GM23248 (cell line): ENCODE results near the gene TAOK3. TPM values are rescaled to one million over a fixed set of nuclear protein-coding genes. Genes with fewer than 3 reads are reported as not detected.

Experiments
- DNase-seq: peaks from one replicate; pipeline ENCODE4 v3.0.0-alpha.2; 2015
- H2AFZ ChIP-seq: fragments of 200-600 bp; sonication (generic); 2 replicates; pipeline ENCODE4 v1.6.1; 2016; ENCODE audit warnings: antibody characterized with exemption
- H3F3A ChIP-seq: fragments of 200-600 bp; sonication (generic); 2 replicates; pipeline ENCODE4 v1.6.1; 2016; ENCODE audit warnings: mild to moderate bottlenecking, antibody characterized with exemption, mixed run types; ENCODE audit not compliant: insufficient read depth
- H3K27ac ChIP-seq: fragments of 200-600 bp; sonication (generic); 2 replicates; pipeline ENCODE4 v1.5.1; 2016; ENCODE audit warnings: mild to moderate bottlenecking
- H3K27me3 ChIP-seq: fragments of 200-600 bp; sonication (generic); replicated peaks from 2 replicates; pipeline ENCODE4 v1.6.1; 2016; ENCODE audit warnings: mild to moderate bottlenecking; ENCODE audit not compliant: insufficient read depth
- H3K36me3 ChIP-seq: fragments of 200-600 bp; sonication (generic); 2 replicates; pipeline ENCODE4 v1.6.1; 2016; ENCODE audit warnings: low read depth, mild to moderate bottlenecking
- H3K4me1 ChIP-seq: fragments of 200-600 bp; sonication (generic); 2 replicates; pipeline ENCODE4 v1.6.1; 2016; ENCODE audit warnings: mild to moderate bottlenecking; ENCODE audit not compliant: insufficient read depth
- H3K4me2 ChIP-seq: fragments of 200-600 bp; sonication (generic); one replicate; pipeline ENCODE4 v1.6.1; 2016; ENCODE audit warnings: mild to moderate bottlenecking; ENCODE audit not compliant: unreplicated experiment
- H3K4me3 ChIP-seq: fragments of 200-600 bp; sonication (generic); 2 replicates; pipeline ENCODE4 v1.5.1; 2016; ENCODE audit warnings: mild to moderate bottlenecking
- H3K79me2 ChIP-seq: fragments of 200-600 bp; sonication (generic); 2 replicates; pipeline ENCODE4 v1.6.1; 2016; ENCODE audit warnings: mild to moderate bottlenecking; ENCODE audit not compliant: insufficient read depth
- H3K9ac ChIP-seq: fragments of 200-600 bp; sonication (generic); 2 replicates; pipeline ENCODE4 v1.6.1; 2016; ENCODE audit warnings: mild to moderate bottlenecking
- H3K9me2 ChIP-seq: fragments of 200-600 bp; sonication (generic); 2 replicates; pipeline ENCODE4 v1.6.1; 2016; ENCODE audit warnings: mixed run types, mild to moderate bottlenecking, moderate library complexity; ENCODE audit not compliant: insufficient read depth
- H3K9me3 ChIP-seq: fragments of 200-600 bp; sonication (generic); one replicate; pipeline ENCODE4 v1.6.1; 2017; ENCODE audit warnings: low read depth
- H4K20me1 ChIP-seq: fragments of 200-600 bp; sonication (generic); 2 replicates; pipeline ENCODE4 v1.6.0; 2016; ENCODE audit not compliant: insufficient read depth
- EZH2 ChIP-seq: fragments of 200-600 bp; sonication (generic); IDR thresholded peaks from 2 replicates; pipeline ENCODE4 v1.6.1; 2018; ENCODE audit warnings: antibody characterized with exemption, mild to moderate bottlenecking; ENCODE audit not compliant: insufficient read depth, poor library complexity, severe bottlenecking
- EZH2phosphoT487 ChIP-seq: fragments of 200-600 bp; sonication (generic); IDR thresholded peaks from 2 replicates; pipeline ENCODE4 v1.6.1; 2018; ENCODE audit warnings: antibody characterized with exemption, moderate library complexity, mild to moderate bottlenecking, low read depth; ENCODE audit not compliant: insufficient read depth
- WGBS, 2 experiments: methylation state at CpG; one replicate each; pipeline ENCODE4 v1.1.6; 2015 to 2017; ENCODE audit warnings: low lambda C conversion rate in 2 of 2, low coverage in 1 of 2; ENCODE audit errors: missing lambda C conversion rate in 2 of 2; 5-methylcytosine and 5-hydroxymethylcytosine counted together
- in situ Hi-C: fragments of 300-500 bp; cut with MboI; formaldehyde crosslinking; loops from 2 replicates; pipeline ENCODE4 v1.15.0; 2020
- polyA plus RNA-seq: library from polyadenylated mRNA; unstranded; fragments of >200 nt; fragmentation: Nextera tagmentation; extraction: Ambion mirVana; gene quantifications from 2 replicates; pipeline ENCODE4 v1.2.1, GENCODE V29; 2016
- total RNA-seq: library from RNA; depleted of rRNA; stranded (reverse); fragments of >200 nt; shearing (Covaris generic); gene quantifications from 2 replicates; pipeline ENCODE4 v1.2.3, GENCODE V29; 2014

TAOK3 gene
- total and polyA plus RNA-seq, 2 experiments from 2014 or later, result 17.8 to 49.8 TPM

DNA sequence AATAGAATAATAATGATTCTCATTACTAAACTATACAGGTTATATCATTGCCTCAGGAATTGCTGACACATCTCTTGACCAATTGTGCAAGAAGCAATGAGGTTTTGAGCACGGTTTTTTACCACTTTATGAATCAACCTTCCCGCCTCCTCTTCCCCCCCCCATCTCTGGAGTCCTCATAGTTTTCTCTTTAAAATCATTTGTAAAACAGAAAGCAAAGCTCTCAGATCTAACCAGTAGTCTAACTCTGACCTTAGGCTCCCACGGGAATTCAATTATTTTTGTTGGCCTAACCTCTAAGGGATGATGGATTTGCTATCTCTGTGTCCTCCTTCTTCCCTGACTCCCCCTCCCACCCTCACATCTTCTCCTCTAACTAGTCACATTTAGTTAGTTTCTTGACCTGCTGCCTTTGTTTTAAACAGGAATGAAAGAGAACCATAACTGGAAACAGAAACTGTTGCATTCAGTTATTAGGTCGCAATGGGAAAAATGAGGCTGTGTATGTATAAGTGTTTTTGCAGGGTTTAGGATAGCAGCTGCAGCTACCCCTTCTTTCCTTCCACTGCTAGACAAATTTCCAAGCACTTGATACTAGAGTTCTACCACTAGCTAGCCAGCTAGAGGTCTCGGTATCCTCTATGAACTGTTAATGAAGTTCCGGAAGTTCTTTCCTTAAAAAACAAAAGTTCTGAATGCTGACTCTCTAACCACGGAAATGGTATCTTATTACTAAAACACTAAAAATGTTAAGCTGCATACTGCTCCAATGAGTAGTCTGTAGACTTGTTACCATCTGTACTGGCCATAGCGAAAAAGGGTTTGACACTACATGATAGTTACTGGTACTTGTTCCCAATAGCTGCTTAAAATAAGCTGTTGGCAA is 65.4 kb downstream of the TAOK3 start:
- H2AFZ ChIP-seq, result 0 out of 2 replicates have a peak overlapping the region, but pooled peaks have one; percentile 15
- no peaks in the 10 kb centered on the region for H4K20me1 ChIP-seq
- TF ChIP-seq EZH2phosphoT487 (no peak), EZH2 (no peak)
- DNase-seq, result peak; percentile 95
- no peaks in the 10 kb centered on the region for H3K9me2 ChIP-seq
- no peaks in the 10 kb centered on the region for H3K36me3 ChIP-seq
- peak overlapping the region; percentile 91 for H3K4me2 ChIP-seq
- WGBS, 2 experiments, result 7 to 10% methylated on average over 8 of the region's 8 CpGs
- H3K4me1 ChIP-seq, result peaks cover 34% of the 10 kb centered on the region
- H3K27ac ChIP-seq, result peak overlapping the region; percentile 95
- H3K79me2 ChIP-seq, result peaks cover 76% of the 10 kb centered on the region
- H3K9me3 ChIP-seq, result no peaks in the 10 kb centered on the region
- peaks cover 33% of the 10 kb centered on the region for H3F3A ChIP-seq
- peak overlapping the region; percentile 72 for H3K4me3 ChIP-seq
- H3K27me3 ChIP-seq, result no peaks in the 10 kb centered on the region
- in situ Hi-C loops, result no loop called here
- peak overlapping the region; percentile 76 for H3K9ac ChIP-seq

DNA sequence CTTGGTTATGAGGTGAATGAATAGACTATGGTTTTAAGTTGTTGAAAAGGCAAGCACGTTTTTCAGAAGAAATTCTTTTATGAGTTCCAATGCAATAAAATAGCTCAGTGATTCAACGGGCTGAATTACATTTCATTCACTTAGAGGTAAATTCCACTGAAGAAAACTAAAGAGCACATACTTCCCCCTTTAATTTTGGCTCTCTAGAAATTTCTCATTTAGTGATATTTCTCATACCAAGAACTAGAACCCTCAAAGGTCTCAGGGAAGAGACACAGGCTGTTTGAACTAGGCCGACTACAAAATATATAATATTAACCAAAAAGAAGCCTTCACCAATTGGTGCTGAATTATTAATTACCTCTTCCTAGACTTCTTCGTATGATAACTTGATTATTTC is 68.6 kb downstream of the TAOK3 start:
- Histone ChIP-seq H3K9ac (no peak overlapping the region), H3K4me2 (no peak overlapping the region), H3K27me3 (no peaks in the 10 kb centered on the region), H2AFZ (no peak overlapping the region), H3K79me2 (peaks cover 64% of the 10 kb centered on the region), H3F3A (peaks cover 40% of the 10 kb centered on the region), H4K20me1 (no peaks in the 10 kb centered on the region), H3K27ac (no peak overlapping the region), H3K4me3 (no peak overlapping the region), H3K4me1 (peaks cover 33% of the 10 kb centered on the region), H3K9me2 (no peaks in the 10 kb centered on the region), H3K36me3 (no peaks in the 10 kb centered on the region), H3K9me3 (no peaks in the 10 kb centered on the region)
- in situ Hi-C loops, result no loop called here
- TF ChIP-seq EZH2, result no peak
- TF ChIP-seq EZH2phosphoT487, result no peak
- DNase-seq, result no peak
- 90 to 92% methylated on average over 4 of the region's 4 CpGs for WGBS, 2 experiments

DNA sequence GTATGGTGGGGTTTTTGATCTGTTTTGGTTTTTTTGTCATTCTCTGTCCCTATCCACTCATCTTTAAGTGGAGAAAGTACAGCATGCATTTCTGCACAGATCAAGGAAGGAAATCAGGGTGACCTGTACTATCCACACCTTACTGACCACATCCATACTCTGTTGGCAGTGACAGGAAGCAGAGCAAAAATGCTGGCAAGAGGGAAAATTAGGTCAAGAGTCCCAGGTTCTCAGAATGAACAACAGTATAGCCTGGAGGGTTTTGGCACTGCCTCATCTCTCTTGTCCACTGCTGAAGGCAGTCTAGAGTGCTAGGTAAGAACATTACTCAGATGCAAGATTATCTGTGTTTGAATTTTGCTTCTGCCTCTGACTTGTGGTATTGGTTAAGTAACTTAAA is 70.7 kb downstream of the TAOK3 start:
- no peak overlapping the region for H3K9ac ChIP-seq
- H3K4me3 ChIP-seq, result no peak overlapping the region
- no peaks in the 10 kb centered on the region for H4K20me1 ChIP-seq
- H3F3A ChIP-seq, result peaks cover 25% of the 10 kb centered on the region
- H3K27me3 ChIP-seq, result no peaks in the 10 kb centered on the region
- H3K4me2 ChIP-seq, result no peak overlapping the region
- no peak overlapping the region for H3K27ac ChIP-seq
- in situ Hi-C loops, result no loop called here
- H3K36me3 ChIP-seq, result no peaks in the 10 kb centered on the region
- TF ChIP-seq EZH2 (no peak), EZH2phosphoT487 (no peak)
- H3K4me1 ChIP-seq, result peaks cover 21% of the 10 kb centered on the region
- H3K9me3 ChIP-seq, result no peaks in the 10 kb centered on the region
- H3K79me2 ChIP-seq, result peaks cover 82% of the 10 kb centered on the region
- no peaks in the 10 kb centered on the region for H3K9me2 ChIP-seq
- DNase-seq, result peak; percentile 54
- H2AFZ ChIP-seq, result no peak overlapping the region

DNA sequence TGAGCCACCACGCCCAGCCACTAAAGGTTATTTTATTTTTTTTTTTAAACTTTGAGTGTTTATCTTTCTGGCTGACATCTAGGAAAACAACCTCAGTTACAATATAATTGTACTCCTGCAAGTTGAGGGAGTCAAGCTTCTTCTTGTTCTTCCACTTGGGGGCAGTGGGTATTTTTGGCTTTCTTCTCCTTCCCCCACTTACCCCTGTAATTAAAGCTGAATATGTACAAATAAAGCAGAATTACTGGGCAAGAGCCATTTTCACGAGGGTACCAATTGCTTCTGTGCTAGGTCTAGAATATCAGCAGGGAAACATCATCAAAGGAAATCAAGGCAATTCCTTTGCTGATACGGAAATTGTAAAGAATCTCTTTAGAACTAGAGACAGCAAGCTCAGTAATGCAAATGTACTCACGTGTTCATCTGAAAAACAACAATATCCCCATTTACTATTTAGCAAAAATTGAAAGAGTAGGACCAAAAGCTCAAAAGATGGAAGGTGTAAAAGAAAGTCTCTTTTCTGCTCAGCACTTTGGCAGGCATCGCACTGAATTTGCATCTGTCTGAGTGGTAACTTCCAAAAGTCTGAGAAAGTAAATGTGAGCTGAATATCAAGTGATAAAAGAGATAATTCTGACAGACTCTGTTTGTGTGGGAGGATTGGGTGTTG is 72.8 kb downstream of the TAOK3 start:
- peaks cover 14% of the 10 kb centered on the region; the same call in 1 of the 2 replicates for H3F3A ChIP-seq
- H3K36me3 ChIP-seq, result 0 out of 2 replicates have a peak, but pooled peaks cover 4% of the 10 kb centered on the region
- DNase-seq, result no peak
- WGBS, 2 experiments, result 84 to 87% methylated on average over 5 of the region's 5 CpGs
- no peak overlapping the region for H3K4me3 ChIP-seq
- peaks cover 12% of the 10 kb centered on the region for H3K4me1 ChIP-seq
- in situ Hi-C loops, result no loop called here
- TF ChIP-seq EZH2 (no peak), EZH2phosphoT487 (no peak)
- no peaks in the 10 kb centered on the region for H3K27me3 ChIP-seq
- no peak overlapping the region for H3K9ac ChIP-seq
- H2AFZ ChIP-seq, result no peak overlapping the region
- H3K9me3 ChIP-seq, result no peaks in the 10 kb centered on the region
- H3K9me2 ChIP-seq, result no peaks in the 10 kb centered on the region
- H3K79me2 ChIP-seq, result peaks cover 85% of the 10 kb centered on the region
- H4K20me1 ChIP-seq, result no peaks in the 10 kb centered on the region
- H3K27ac ChIP-seq, result no peak overlapping the region
- no peak overlapping the region for H3K4me2 ChIP-seq
